Lung (tissue), 12 donors: ENCODE results near the gene SEMG1. TPM values are rescaled to one million over a fixed set of nuclear protein-coding genes. Genes with fewer than 3 reads are reported as not detected.

Experiments used
- ATAC-seq: fragments of 200-7000 bp; cut with Tn5 transposase; one replicate; pipeline ENCODE4 v1.9.1; 2020; ENCODE audit warnings: moderate number of reproducible peaks; ENCODE audit not compliant: insufficient read depth, low FRiP score
- DNase-seq, 3 donors: peaks; one replicate each; pipeline ENCODE4 v3.0.0-alpha.2; 2013 to 2017
- H3K27ac ChIP-seq, 2 donors: one replicate each; pipeline ENCODE4 v1.5.1; 2013; ENCODE audit warnings: mild to moderate bottlenecking in 2 of 2, moderate library complexity in 2 of 2, control low read depth in 1 of 2, inconsistent platforms in 1 of 2, low read depth in 1 of 2, low read length in 1 of 2
- H3K27me3 ChIP-seq, 3 donors: one replicate each; pipeline ENCODE4 v1.5.1; 2013; ENCODE audit warnings: low read length in 2 of 3; ENCODE audit not compliant: control insufficient read depth in 3 of 3, insufficient read depth in 3 of 3
- H3K36me3 ChIP-seq, 4 donors: one replicate each; pipeline ENCODE4 v1.5.1; 2013; ENCODE audit warnings: low read length in 4 of 4, mild to moderate bottlenecking in 1 of 4, moderate library complexity in 1 of 4; ENCODE audit not compliant: control insufficient read depth in 4 of 4, insufficient read depth in 4 of 4
- H3K4me1 ChIP-seq, 5 donors: one replicate each; pipeline ENCODE4 v1.5.1; 2013; ENCODE audit warnings: low read length in 5 of 5, mild to moderate bottlenecking in 2 of 5, moderate library complexity in 1 of 5; ENCODE audit not compliant: control insufficient read depth in 5 of 5, insufficient read depth in 5 of 5
- H3K4me3 ChIP-seq: one replicate; pipeline ENCODE4 v1.5.1; 2013; ENCODE audit warnings: mild to moderate bottlenecking, control low read depth, moderate library complexity
- H3K9ac ChIP-seq, 2 donors: one replicate each; pipeline ENCODE4 v1.5.1; 2013; ENCODE audit warnings: low read length in 2 of 2, control low read depth in 1 of 2; ENCODE audit not compliant: insufficient read depth in 1 of 2
- H3K9me3 ChIP-seq, 4 donors: one replicate each; pipeline ENCODE4 v1.5.1; 2013; ENCODE audit warnings: low read length in 3 of 4, mild to moderate bottlenecking in 1 of 4, moderate library complexity in 1 of 4; ENCODE audit not compliant: control insufficient read depth in 4 of 4, insufficient read depth in 3 of 4
- CTCF ChIP-seq: IDR thresholded peaks from 2 replicates; pipeline ENCODE4 v1.5.1; 2012; ENCODE audit warnings: mild to moderate bottlenecking; ENCODE audit errors: control extremely low read depth, extremely low read depth
- WGBS, 2 donors: extraction: QIAGEN DNeasy Blood & Tissue Kit; methylation state at CpG; one replicate each; pipeline ENCODE4 v1.1.7; 2013; 5-methylcytosine and 5-hydroxymethylcytosine counted together
- polyA plus RNA-seq, 2 donors: library from polyadenylated mRNA; stranded (reverse); fragments of 200-250 nt; gene quantifications; one replicate each; pipeline ENCODE4 v1.2.1, GENCODE V29; 2013
- total RNA-seq, 2 donors: library from RNA; depleted of rRNA in 1 of 2; stranded (reverse); fragments of >200 nt in 1 of 2; gene quantifications; one replicate each; pipeline ENCODE4 v1.2.1, GENCODE V29; 2014 to 2021
- donor health status: control.
- donor health status: control.
- donor health status: Bipolar disorder and iron deficiency.
- donor health status: healthy.
- donor health status: DM: yes; HTN: yes; CAD: no.

The SEMG1 gene
- total and polyA plus RNA-seq, 4 donors, result 0.14 TPM; not detected in 3

- Histone ChIP-seq H3K4me1 (peaks cover 0 to 33% (median 14%) of the 10 kb centered on the region in 5 donors), H3K9ac (no peak within 1 kb of the TSS), H3K27me3 (no peaks in the 10 kb centered on the region), H3K9me3 (no peaks in the 10 kb centered on the region), H3K36me3 (no peaks in the 10 kb centered on the region), H3K27ac (peak within 1 kb of the TSS in 1 of 2 donors; percentile 64), H3K4me3 (peak within 1 kb of the TSS; percentile 7)
- no peak for TF ChIP-seq CTCF
- DNase-seq (peak in 2 of 3 donors; percentile 61 to 82), ATAC-seq (peak; percentile 79)
- 8 to 9% methylated on average over 7 of the region's 7 CpGs for WGBS, 2 donors
Observed at GRCh38 chr20:45254383-45255262, 47.8 kb downstream of the SEMG1 start, which contains the start of gene SLPI. TSS of gene SLPI (minus strand) at chr20:45254564. CDS start at chr20:45254543, 21 bp downstream.

GRCh38 chr20:45257161-45257560 is 50.3 kb downstream of the SEMG1 start:
- Histone ChIP-seq H3K9me3 (no peaks in the 10 kb centered on the region), H3K27me3 (peaks cover 0 to 4% (median 0%) of the 10 kb centered on the region in 3 donors), H3K4me3 (no peak overlapping the region), H3K27ac (no peak overlapping the region), H3K9ac (no peak overlapping the region), H3K36me3 (no peaks in the 10 kb centered on the region), H3K4me1 (peaks cover 0 to 21% (median 12%) of the 10 kb centered on the region in 5 donors)
- no peak for DNase-seq
- ATAC-seq, result no peak
- TF ChIP-seq CTCF, result no peak
- 79 to 85% methylated on average over 3 of the region's 3 CpGs for WGBS, 2 donors

GRCh38 chr20:45257711-45258110 is 50.9 kb downstream of the SEMG1 start:
- Histone ChIP-seq H3K4me1 (peaks cover 0 to 16% (median 10%) of the 10 kb centered on the region in 5 donors), H3K36me3 (no peaks in the 10 kb centered on the region), H3K4me3 (no peak overlapping the region), H3K9ac (no peak overlapping the region), H3K27me3 (peaks cover 0 to 4% (median 0%) of the 10 kb centered on the region in 3 donors), H3K9me3 (no peaks in the 10 kb centered on the region), H3K27ac (no peak overlapping the region)
- no peak for TF ChIP-seq CTCF
- DNase-seq (no peak), ATAC-seq (no peak)
- 93 to 94% methylated on average over 7 of the region's 7 CpGs for WGBS, 2 donors
